Astrocyte (in vitro differentiated cells and primary cell): ENCODE measurements around the gene TNNT3. TPM values are rescaled to one million over a fixed set of nuclear protein-coding genes. Genes with fewer than 3 reads are reported as not detected.

Experiments used
- DNase-seq: peaks from one replicate; pipeline ENCODE4 v3.0.0-alpha.2; 2010; ENCODE audit warnings: low read depth
- FAIRE-seq: peaks from 2 replicates; lab custom pipeline; 2011; peaks lifted over from hg19 to GRCh38; lab: Jason Lieb, UNC
- H2AFZ ChIP-seq: 2 replicates; pipeline ENCODE4 v1.6.0; 2012; ENCODE audit warnings: low read depth, low read length, inconsistent platforms
- H3K27ac ChIP-seq: 2 replicates; pipeline ENCODE4 v1.5.1; 2011; ENCODE audit warnings: low read depth, low read length, inconsistent platforms
- H3K27me3 ChIP-seq: 2 replicates; pipeline ENCODE4 v1.6.0; 2011; ENCODE audit warnings: low read length, inconsistent platforms; ENCODE audit not compliant: insufficient read depth
- H3K36me3 ChIP-seq: 2 replicates; pipeline ENCODE4 v1.5.1; 2011; ENCODE audit warnings: low read length, inconsistent platforms; ENCODE audit not compliant: insufficient read depth
- H3K4me1 ChIP-seq: 2 replicates; pipeline ENCODE4 v1.5.1; 2011; ENCODE audit warnings: low read length, inconsistent platforms; ENCODE audit not compliant: insufficient read depth
- H3K4me2 ChIP-seq: 2 replicates; pipeline ENCODE4 v1.6.0; 2012; ENCODE audit warnings: low read length, inconsistent platforms
- H3K4me3 ChIP-seq: 2 replicates; pipeline ENCODE4 v1.5.1; 2011; ENCODE audit warnings: low read depth, mild to moderate bottlenecking, low read length, inconsistent platforms; ENCODE audit not compliant: insufficient read depth
- H3K79me2 ChIP-seq: 2 replicates; pipeline ENCODE4 v1.6.0; 2012; ENCODE audit warnings: mild to moderate bottlenecking, low read length, inconsistent platforms; ENCODE audit not compliant: insufficient read depth
- H3K9ac ChIP-seq: 2 replicates; pipeline ENCODE4 v1.6.0; 2012; ENCODE audit warnings: mild to moderate bottlenecking, low read length, inconsistent platforms
- H3K9me3 ChIP-seq: 2 replicates; pipeline ENCODE4 v1.5.1; 2012; ENCODE audit warnings: low read depth, mild to moderate bottlenecking, low read length, inconsistent platforms; ENCODE audit not compliant: insufficient read depth
- H4K20me1 ChIP-seq: 2 replicates; pipeline ENCODE4 v1.6.0; 2012; ENCODE audit warnings: low read length, inconsistent platforms; ENCODE audit not compliant: insufficient read depth
- H3K27ac Mint-ChIP-seq: one replicate; pipeline ENCODE4 v1.8.0; 2021; ENCODE audit warnings: mild to moderate bottlenecking, mixed read lengths; ENCODE audit not compliant: unreplicated experiment
- H3K27me3 Mint-ChIP-seq: one replicate; pipeline ENCODE4 v1.8.0; 2021; ENCODE audit warnings: low read depth, mixed read lengths; ENCODE audit not compliant: unreplicated experiment
- H3K36me3 Mint-ChIP-seq: one replicate; pipeline ENCODE4 v1.8.0; 2021; ENCODE audit warnings: low read depth, mixed read lengths; ENCODE audit not compliant: unreplicated experiment
- H3K4me1 Mint-ChIP-seq: one replicate; pipeline ENCODE4 v1.8.0; 2021; ENCODE audit warnings: low read depth, mixed read lengths; ENCODE audit not compliant: unreplicated experiment
- H3K4me3 Mint-ChIP-seq: one replicate; pipeline ENCODE4 v1.8.0; 2021; ENCODE audit warnings: mild to moderate bottlenecking, moderate library complexity, mixed read lengths; ENCODE audit not compliant: unreplicated experiment
- H3K9me3 Mint-ChIP-seq: one replicate; pipeline ENCODE4 v1.8.0; 2021; ENCODE audit warnings: mild to moderate bottlenecking, mixed read lengths; ENCODE audit not compliant: unreplicated experiment
- CTCF ChIP-seq: IDR thresholded peaks from 2 replicates; pipeline ENCODE4 v1.5.1; 2011; ENCODE audit warnings: low read depth, mild to moderate bottlenecking, inconsistent platforms, low read length, moderate library complexity; ENCODE audit not compliant: insufficient read depth
- EZH2 ChIP-seq: IDR thresholded peaks from 2 replicates; pipeline ENCODE4 v1.6.1; 2012; ENCODE audit warnings: mild to moderate bottlenecking, low read length, inconsistent platforms; ENCODE audit not compliant: insufficient read depth
- total RNA-seq: library from RNA; stranded (reverse); gene quantifications from 2 replicates; pipeline ENCODE4 v1.2.1, GENCODE V29; 2021

The TNNT3 gene
- total RNA-seq, 1 donor from 2014 or later = not detected

DNA sequence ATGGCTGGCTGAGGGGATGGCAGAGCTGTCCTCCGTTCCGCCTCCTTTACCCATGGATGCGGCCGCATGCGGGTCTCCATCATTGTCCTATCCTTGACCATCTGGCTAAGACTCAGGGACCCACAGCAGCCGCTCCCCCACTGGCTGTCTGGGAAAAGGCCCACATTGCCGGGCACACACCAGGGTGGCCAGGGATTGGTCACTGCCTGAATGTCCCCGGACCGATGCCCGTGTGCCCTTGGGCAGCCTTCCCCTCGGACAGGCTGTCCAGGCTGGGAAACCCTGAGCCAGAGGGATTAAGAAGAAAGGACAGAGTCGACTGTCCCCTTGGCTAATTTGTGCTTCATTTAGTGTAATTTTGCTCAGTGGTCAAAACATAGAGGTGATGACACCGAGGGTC, 55.7 kb downstream of the TNNT3 start:
- Histone ChIP-seq H3K79me2 (no peaks in the 10 kb centered on the region), H3K9ac (no peak overlapping the region), H2AFZ (no peak overlapping the region), H3K4me3 (no peak overlapping the region), H3K9me3 (no peaks in the 10 kb centered on the region), H3K36me3 (no peaks in the 10 kb centered on the region), H3K4me1 (no peaks in the 10 kb centered on the region), H3K27me3 (no peaks in the 10 kb centered on the region), H3K27ac (no peak overlapping the region), H3K4me2 (no peak overlapping the region), H4K20me1 (no peaks in the 10 kb centered on the region)
- no peak for DNase-seq
- Mint-ChIP-seq H3K36me3 (no peaks in the 10 kb centered on the region), H3K27me3 (no peaks in the 10 kb centered on the region), H3K4me1 (no peaks in the 10 kb centered on the region), H3K9me3 (no peaks in the 10 kb centered on the region), H3K27ac (no peak overlapping the region), H3K4me3 (no peak overlapping the region)
- FAIRE-seq = no peak
- no peak for TF ChIP-seq EZH2

DNA sequence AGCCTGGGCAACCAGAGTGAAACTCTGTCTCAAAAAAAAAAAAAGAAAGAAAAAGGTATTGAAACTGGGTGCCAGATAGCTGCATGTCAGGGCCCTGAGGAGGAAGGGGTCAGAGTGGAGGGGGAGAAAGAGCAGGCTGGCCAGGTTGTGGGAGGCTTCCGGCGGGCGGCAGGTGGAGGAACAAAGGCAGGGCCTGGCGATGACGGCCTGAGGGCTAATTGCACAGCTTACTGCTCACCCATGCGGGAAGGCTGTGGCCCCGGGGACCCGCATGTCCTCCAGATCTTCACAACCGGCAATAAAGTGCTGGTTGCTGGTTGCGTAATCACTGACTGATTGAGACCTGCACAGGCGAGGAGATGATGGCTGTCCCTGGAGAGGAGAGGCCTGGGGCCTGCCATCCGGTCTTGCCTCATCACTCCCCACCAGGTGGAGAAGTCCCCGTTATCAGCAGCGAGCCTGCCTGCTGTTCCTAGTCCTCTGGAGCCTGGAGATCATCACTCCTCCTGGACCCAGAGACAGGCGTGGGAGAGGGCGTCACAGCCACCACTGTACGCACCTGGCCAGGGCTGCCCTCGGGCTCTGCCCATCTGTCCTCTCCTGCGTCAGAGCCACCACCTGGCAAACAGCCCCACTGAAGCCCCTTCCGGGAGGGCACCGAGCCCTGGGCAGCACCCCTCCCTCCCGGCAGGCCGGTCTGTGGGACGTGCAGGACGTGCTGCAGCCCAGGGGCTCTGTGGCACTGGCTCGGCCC, 59.4 kb downstream of the TNNT3 start:
- H3K79me2 ChIP-seq = no peaks in the 10 kb centered on the region
- no peaks in the 10 kb centered on the region for H3K27me3 ChIP-seq
- Mint-ChIP-seq H3K4me1 (no peaks in the 10 kb centered on the region), H3K27me3 (no peaks in the 10 kb centered on the region), H3K4me3 (no peak overlapping the region), H3K9me3 (no peaks in the 10 kb centered on the region), H3K27ac (no peak overlapping the region), H3K36me3 (no peaks in the 10 kb centered on the region)
- no peaks in the 10 kb centered on the region for H3K36me3 ChIP-seq
- H3K4me2 ChIP-seq = no peak overlapping the region
- H4K20me1 ChIP-seq = no peaks in the 10 kb centered on the region
- H3K27ac ChIP-seq = no peak overlapping the region
- FAIRE-seq (no peak), DNase-seq (no peak)
- H3K9ac ChIP-seq = no peak overlapping the region
- no peak for TF ChIP-seq CTCF
- no peak for TF ChIP-seq EZH2
- no peaks in the 10 kb centered on the region for H3K9me3 ChIP-seq
- no peaks in the 10 kb centered on the region for H3K4me1 ChIP-seq
- H3K4me3 ChIP-seq = no peak overlapping the region
- no peak overlapping the region for H2AFZ ChIP-seq

DNA sequence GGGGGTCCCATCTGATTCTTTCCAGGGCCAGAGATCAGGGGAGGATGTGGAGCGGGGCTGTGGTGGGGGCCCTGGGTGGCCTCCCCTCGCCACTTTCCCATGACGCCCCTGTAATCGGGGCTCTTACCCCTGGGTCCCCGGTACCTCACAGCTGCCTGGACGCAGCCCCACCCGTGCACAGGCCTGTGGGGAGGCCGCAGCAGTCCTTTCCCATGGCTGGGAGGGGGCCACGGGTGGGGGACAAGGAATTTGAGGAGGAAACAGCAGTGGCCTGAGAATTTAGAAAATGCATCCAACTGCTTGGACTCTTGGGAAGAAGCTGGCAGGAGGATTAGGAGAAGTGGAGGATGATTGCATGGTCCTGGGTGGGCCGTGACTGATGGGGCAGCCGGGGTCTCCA, 60.1 kb downstream of the TNNT3 start:
- H3K27ac ChIP-seq = no peak overlapping the region
- H4K20me1 ChIP-seq = no peaks in the 10 kb centered on the region
- no peaks in the 10 kb centered on the region for H3K9me3 Mint-ChIP-seq
- DNase-seq (no peak), FAIRE-seq (no peak)
- H3K9me3 ChIP-seq = no peaks in the 10 kb centered on the region
- no peaks in the 10 kb centered on the region for H3K4me1 Mint-ChIP-seq
- no peak overlapping the region for H3K4me3 Mint-ChIP-seq
- H3K36me3 ChIP-seq = no peaks in the 10 kb centered on the region
- H3K9ac ChIP-seq = no peak overlapping the region
- no peaks in the 10 kb centered on the region for H3K79me2 ChIP-seq
- no peaks in the 10 kb centered on the region for H3K36me3 Mint-ChIP-seq
- H3K4me3 ChIP-seq = no peak overlapping the region
- no peaks in the 10 kb centered on the region for H3K4me1 ChIP-seq
- no peaks in the 10 kb centered on the region for H3K27me3 Mint-ChIP-seq
- no peak overlapping the region for H2AFZ ChIP-seq
- H3K4me2 ChIP-seq = no peak overlapping the region
- TF ChIP-seq EZH2 (no peak), CTCF (no peak)
- no peak overlapping the region for H3K27ac Mint-ChIP-seq
- no peaks in the 10 kb centered on the region for H3K27me3 ChIP-seq
